Stimulated activated naive CD4-positive, alpha-beta T cell treated with Interleukin-2 at 50 U/mL for 16 hours (primary cell): Measurements from ENCODE around the gene VRK3.
"Not testable (repeated sequence)": the region's sequence is repeated elsewhere in the genome, so short reads cannot be mapped to it uniquely, and the experiment has no call there.

ENCODE experiments used
- DNase-seq: peaks from one replicate; lab custom pipeline; 2025; lab: John Stamatoyannopoulos, UW

VRK3 gene

GRCh38 chr19:49988007-49988406 lies 37.2 kb downstream of the VRK3 start:
- no peak for DNase-seq

- DNase-seq = peak; percentile 66
Observed at GRCh38 chr19:49987159-49987698, 37.9 kb downstream of the VRK3 start.

GRCh38 chr19:49986354-49986753 lies 38.8 kb downstream of the VRK3 start:
- DNase-seq = no peak

- DNase-seq = no peak
Observed at GRCh38 chr19:49985871-49986270, 39.3 kb downstream of the VRK3 start.

GRCh38 chr19:49984491-49984890 lies 40.7 kb downstream of the VRK3 start:
- DNase-seq = no peak

GRCh38 chr19:49983645-49984229 lies 41.4 kb downstream of the VRK3 start:
- DNase-seq = peak; percentile 73

- DNase-seq = no peak
Observed at GRCh38 chr19:49981603-49982593, 43.3 kb downstream of the VRK3 start.

- DNase-seq = no peak
Observed at GRCh38 chr19:49978324-49978723, 46.8 kb downstream of the VRK3 start.

GRCh38 chr19:49977881-49978280 lies 47.3 kb downstream of the VRK3 start:
- DNase-seq = no peak

GRCh38 chr19:49977076-49977475 lies 48.1 kb downstream of the VRK3 start:
- DNase-seq = no peak

- no peak for DNase-seq
Observed at GRCh38 chr19:49976496-49976895, 48.7 kb downstream of the VRK3 start.

GRCh38 chr19:49975051-49975450 lies 50.1 kb downstream of the VRK3 start:
- no peak for DNase-seq

- DNase-seq = no peak
Observed at GRCh38 chr19:49973987-49974386, 51.2 kb downstream of the VRK3 start.

GRCh38 chr19:49972841-49973240 lies 52.3 kb downstream of the VRK3 start:
- no peak for DNase-seq

GRCh38 chr19:49971991-49972411 lies 53.2 kb downstream of the VRK3 start:
- no peak for DNase-seq

- not testable (repeated sequence) for DNase-seq
Observed at GRCh38 chr19:49969355-49969754, 55.8 kb downstream of the VRK3 start.

- DNase-seq = no peak
Observed at GRCh38 chr19:49968279-49968922, 56.8 kb downstream of the VRK3 start.

GRCh38 chr19:49960980-49961379 lies 64.2 kb downstream of the VRK3 start, which contains the start of gene SIGLEC11:
TSS of gene SIGLEC11 (minus strand) at chr19:49961172. CDS start at chr19:49961081, 91 bp downstream.
- not testable (repeated sequence) for DNase-seq

GRCh38 chr19:49959892-49960291 lies 65.3 kb downstream of the VRK3 start:
- not testable (repeated sequence) for DNase-seq

GRCh38 chr19:49958596-49958995 lies 66.6 kb downstream of the VRK3 start:
- not testable (repeated sequence) for DNase-seq

GRCh38 chr19:49958144-49958543 lies 67.0 kb downstream of the VRK3 start:
- DNase-seq = not testable (repeated sequence)

- DNase-seq = no peak
Observed at GRCh38 chr19:49957262-49957915, 67.8 kb downstream of the VRK3 start.
